Endothelial cell of umbilical vein (primary cell): ENCODE results near the gene PLEKHG2. TPM values are rescaled to one million over a fixed set of nuclear protein-coding genes. Genes with fewer than 3 reads are reported as not detected.

Source experiments
- BruUV-seq: library from RNA; stranded (reverse); fragments of 400-500 nt; replicated peaks from 2 replicates; lab custom pipeline; 2021; lab: Mats Ljungman, UMichigan
- CTCF ChIA-PET: fragments of 300-600, 350-600 bp; sonication (Branson Sonifier 250); formaldehyde crosslinking; loops from one replicate; lab custom pipeline; 2021; ENCODE audit warnings: antibody characterized with exemption, inconsistent platforms; lab: Charles Lee
- POLR2A ChIA-PET: fragments of 300-600, 350-600 bp; sonication (Branson Sonifier 250); formaldehyde crosslinking; loops from one replicate; lab custom pipeline; 2021; ENCODE audit warnings: antibody characterized with exemption, inconsistent platforms; lab: Charles Lee
- DNase-seq: peaks from one replicate; pipeline ENCODE4 v3.0.0-alpha.2; 2011; ENCODE audit warnings: low read depth, low spot score
- FAIRE-seq: peaks from 2 replicates; lab custom pipeline; 2011; peaks lifted over from hg19 to GRCh38; lab: Jason Lieb, UNC
- H2AFZ ChIP-seq: 2 replicates; pipeline ENCODE4 v1.6.0; 2012; ENCODE audit warnings: low read depth, low read length, control low read depth, inconsistent platforms
- H3K27ac ChIP-seq: 2 replicates; pipeline ENCODE4 v1.5.1; 2011; ENCODE audit warnings: low read depth, mild to moderate bottlenecking, control low read depth, low read length, moderate library complexity; ENCODE audit not compliant: insufficient read depth
- H3K27me3 ChIP-seq, 2 experiments: 2 replicates each; pipeline versions ENCODE4 v1.6.0 to v1.6.1; 2011; ENCODE audit warnings: low read length in 2 of 2, mixed read lengths in 1 of 2; ENCODE audit not compliant: control insufficient read depth in 2 of 2, insufficient read depth in 2 of 2
- H3K36me3 ChIP-seq, 2 experiments: 2 replicates in 1 of 2; 3 replicates in 1 of 2; pipeline ENCODE4 v1.5.1; 2011; ENCODE audit warnings: low read length in 2 of 2, mild to moderate bottlenecking in 1 of 2, moderate library complexity in 1 of 2; ENCODE audit not compliant: control insufficient read depth in 2 of 2, insufficient read depth in 2 of 2; ENCODE audit errors: extremely low read depth in 1 of 2
- H3K4me1 ChIP-seq: 3 replicates; pipeline ENCODE4 v1.5.1; 2011; ENCODE audit warnings: mild to moderate bottlenecking, low read length; ENCODE audit not compliant: control insufficient read depth, insufficient read depth; ENCODE audit errors: extremely low read depth
- H3K4me2 ChIP-seq: 2 replicates; pipeline ENCODE4 v1.6.1; 2011; ENCODE audit warnings: low read length, control low read depth, mixed read lengths; ENCODE audit not compliant: insufficient read depth
- H3K4me3 ChIP-seq, 3 experiments: fragments of 200-600 bp in 1 of 3; sonication (generic), shearing (Covaris generic) in 1 of 3; replicated peaks in 1 of 3; 2 replicates each; pipeline ENCODE4 v1.5.1; 2011 to 2016; ENCODE audit warnings: control low read depth in 3 of 3, low read length in 3 of 3, mild to moderate bottlenecking in 2 of 3, inconsistent platforms in 1 of 3, low read depth in 1 of 3, moderate library complexity in 1 of 3; ENCODE audit not compliant: insufficient read depth in 1 of 3
- H3K79me2 ChIP-seq: 2 replicates; pipeline ENCODE4 v1.6.0; 2012; ENCODE audit warnings: low read length, inconsistent platforms; ENCODE audit not compliant: control insufficient read depth, insufficient read depth
- H3K9ac ChIP-seq: replicated peaks from 2 replicates; pipeline ENCODE3; 2011; ENCODE audit warnings: low read length, control low read depth; ENCODE audit not compliant: insufficient read depth; ENCODE audit errors: extremely low read depth
- H3K9me1 ChIP-seq: replicated peaks from 3 replicates; pipeline ENCODE4 v1.6.0; 2011; ENCODE audit warnings: mild to moderate bottlenecking, low read length; ENCODE audit not compliant: control insufficient read depth, insufficient read depth; ENCODE audit errors: extremely low read depth
- H3K9me3 ChIP-seq: replicated peaks from 2 replicates; pipeline ENCODE4 v1.5.1; 2012; ENCODE audit warnings: low read length, inconsistent platforms; ENCODE audit not compliant: control insufficient read depth, insufficient read depth
- H4K20me1 ChIP-seq: replicated peaks from 2 replicates; pipeline ENCODE3; 2011; ENCODE audit warnings: mild to moderate bottlenecking, low read length; ENCODE audit not compliant: control insufficient read depth, insufficient read depth; ENCODE audit errors: extremely low read depth
- CTCF ChIP-seq, 2 donors: IDR thresholded peaks; 1 replicate in 1 of 2; 2 replicates in 1 of 2; pipeline ENCODE4 v1.5.1; 2011; ENCODE audit warnings: low read length in 2 of 2, mild to moderate bottlenecking in 2 of 2, moderate library complexity in 2 of 2, control low read depth in 1 of 2, inconsistent platforms in 1 of 2, low read depth in 1 of 2; ENCODE audit not compliant: insufficient read depth in 1 of 2; ENCODE audit errors: extremely low read depth in 1 of 2
- EZH2 ChIP-seq: IDR thresholded peaks from 2 replicates; pipeline ENCODE4 v1.6.1; 2012; ENCODE audit warnings: borderline replicate concordance, low read depth, mild to moderate bottlenecking, moderate library complexity, low read length, inconsistent platforms; ENCODE audit not compliant: severe bottlenecking
- FOS ChIP-seq: IDR thresholded peaks from 2 replicates; pipeline ENCODE4 v1.6.1; 2011; ENCODE audit warnings: mild to moderate bottlenecking, low read length, moderate library complexity, borderline replicate concordance; ENCODE audit not compliant: insufficient read depth
- GATA2 ChIP-seq: IDR thresholded peaks from 2 replicates; pipeline ENCODE4 v1.7.0; 2011; ENCODE audit warnings: low read depth, mild to moderate bottlenecking, moderate library complexity, mixed read lengths, low read length; ENCODE audit not compliant: insufficient read length, insufficient read depth
- JUN ChIP-seq: IDR thresholded peaks from 2 replicates; pipeline ENCODE4 v1.6.1; 2011; ENCODE audit warnings: borderline replicate concordance, low read depth; ENCODE audit not compliant: insufficient read length, insufficient read depth
- MYC ChIP-seq: IDR thresholded peaks from one replicate; pipeline ENCODE4 v1.6.1; 2011; ENCODE audit warnings: mild to moderate bottlenecking, low read depth, low read length
- POLR2A ChIP-seq: IDR thresholded peaks from 2 replicates; pipeline ENCODE4 v1.6.1; 2012; ENCODE audit warnings: low read depth, mild to moderate bottlenecking, control low read depth, low read length
- POLR2AphosphoS5 ChIP-seq: IDR thresholded peaks from 2 replicates; pipeline ENCODE4 v1.6.1; 2012; ENCODE audit warnings: low read depth, mild to moderate bottlenecking, control low read depth, low read length, moderate library complexity; ENCODE audit not compliant: insufficient read depth
- dilution Hi-C: fragments of 300-500 bp; cut with MboI; formaldehyde crosslinking; loops from one replicate; pipeline ENCODE4 v1.15.0; 2019; ENCODE audit warnings: low sequenced_read_pairs; ENCODE audit not compliant: extremely low pct_ligation_motif_present
- intact Hi-C: fragments of 100-400 bp; cut with micrococcal nuclease; formaldehyde crosslinking; loops from one replicate; pipeline ENCODE4 v1.10.0; 2022
- polyA plus RNA-seq, 4 experiments: library from polyadenylated mRNA; depleted of rRNA in 3 of 4; stranded (reverse) in 3 of 4; unstranded in 1 of 4; fragments of >200 nt; gene quantifications; 2 replicates each; pipeline versions ENCODE4 v1.2.1 to v1.2.3, GENCODE V29; 2011 to 2012; ENCODE audit warnings: missing spikeins in 1 of 4
- total RNA-seq: library from RNA; stranded (reverse); gene quantifications from 2 replicates; pipeline ENCODE4 v1.2.3, GENCODE V29; 2021
- TF ChIP-seq, protein P1 (sequence below): IDR thresholded peaks from 2 replicates; pipeline ENCODE4 v1.6.1; 2011; ENCODE audit not compliant: insufficient read depth, insufficient read length

The PLEKHG2 gene
- total and polyA plus RNA-seq, 2 donors (not counting 3 experiments of a cell fraction or from before 2014, with no cell fraction given): 44.7 to 74.1 TPM

DNA sequence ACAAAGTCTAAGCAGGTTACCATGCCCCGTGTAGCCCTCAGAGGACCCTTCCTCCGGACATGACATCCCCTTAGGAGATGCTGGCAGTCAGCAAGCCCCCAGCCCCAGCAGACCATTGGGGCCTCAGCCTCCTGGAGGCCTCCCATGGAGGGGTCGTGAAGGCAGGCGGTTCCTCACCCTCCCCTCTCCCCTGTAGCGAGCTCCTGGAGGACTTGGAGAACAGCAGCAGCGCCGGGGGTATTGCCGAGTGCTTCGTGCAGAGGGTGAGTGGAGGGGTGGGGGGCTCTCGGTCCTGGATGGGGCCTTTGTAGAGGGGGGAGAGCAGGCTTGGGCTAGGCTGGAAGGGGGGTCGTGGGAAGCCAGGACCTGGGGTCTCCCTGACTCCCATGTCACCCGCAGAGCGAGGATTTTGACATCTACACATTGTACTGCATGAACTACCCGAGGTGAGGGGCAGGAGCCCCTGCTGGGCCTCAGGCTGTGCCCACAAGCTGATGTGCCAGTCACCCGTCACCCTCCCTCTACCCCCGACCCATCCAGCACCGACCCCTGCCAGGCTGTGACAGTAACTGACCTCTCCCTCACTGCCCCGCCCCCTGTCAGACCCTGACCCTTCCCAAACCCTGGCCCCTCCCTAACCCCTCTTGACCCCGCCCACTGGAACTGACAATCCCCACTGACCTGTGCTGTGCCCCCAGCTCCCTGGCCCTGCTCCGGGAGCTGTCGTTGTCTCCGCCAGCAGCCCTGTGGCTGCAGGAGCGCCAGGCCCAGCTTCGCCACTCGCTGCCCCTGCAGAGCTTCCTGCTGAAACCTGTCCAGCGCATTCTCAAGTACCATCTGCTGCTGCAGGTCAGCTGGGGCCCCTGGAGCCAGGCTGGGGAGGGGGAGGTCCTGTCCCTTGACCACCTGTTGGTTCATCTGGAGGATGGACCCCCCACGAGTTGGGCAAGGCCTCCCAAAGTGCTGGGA is 4.0 kb downstream of the PLEKHG2 start:
- no TSS peak for BruUV-seq
- Histone ChIP-seq H3K27ac (no peak overlapping the region), H3K4me3 (no peak overlapping the region), H4K20me1 (no peaks in the 10 kb centered on the region), H2AFZ (no peak overlapping the region), H3K27me3 (no peaks in the 10 kb centered on the region), H3K36me3 (peaks cover 0 to 24% of the 10 kb centered on the region in 2 experiments), H3K4me1 (peaks cover 7% of the 10 kb centered on the region), H3K79me2 (peaks cover 13% of the 10 kb centered on the region), H3K9me3 (no peaks in the 10 kb centered on the region), H3K4me2 (no peak overlapping the region), H3K9me1 (no peaks in the 10 kb centered on the region), H3K9ac (no peak overlapping the region)
- DNase-seq: no peak
- intact Hi-C loops: no loop called here
- dilution Hi-C loops: no loop called here
- TF ChIP-seq MYC (no peak), CTCF (IDR thresholded peaks at IDR 0.05; ENCODE audit: extremely low read depth in 1 of 2, insufficient read depth in 1 of 2, low read depth in 1 of 2, low read length in 2 of 2) (no peak), POLR2AphosphoS5 (no peak), FOS (no peak), POLR2A (no peak), EZH2 (no peak), GATA2 (no peak), JUN (no peak)
- TF ChIP-seq, protein P1, sequence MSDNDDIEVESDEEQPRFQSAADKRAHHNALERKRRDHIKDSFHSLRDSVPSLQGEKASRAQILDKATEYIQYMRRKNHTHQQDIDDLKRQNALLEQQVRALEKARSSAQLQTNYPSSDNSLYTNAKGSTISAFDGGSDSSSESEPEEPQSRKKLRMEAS: no peak
- CTCF ChIA-PET: interaction anchor here (1.5 kb wide), 1 partner anchor 10 kb away, joined by 4 read pairs; no protein-coding TSS in a partner anchor
- no peak for FAIRE-seq
- POLR2A ChIA-PET: interaction anchor here (1.1 kb wide), 1 partner anchor 19 kb away, joined by 3 read pairs; the partner anchor contains the start of gene RPS16
